GM23338 (cell line): ENCODE results near the gene LRRC3B. TPM values are rescaled to one million over a fixed set of nuclear protein-coding genes. Genes with fewer than 3 reads are reported as not detected.

Experiments
- ATAC-seq: fragments of 200-7000 bp; cut with Tn5 transposase; 3 replicates; pipeline ENCODE4 v1.9.1; 2020
- DNase-seq: peaks from one replicate; pipeline ENCODE4 v3.0.0-alpha.2; 2015; ENCODE audit warnings: low spot score
- H2AFZ ChIP-seq: fragments of 200-600 bp; sonication (generic); 2 replicates; pipeline ENCODE4 v1.8.0; 2016; ENCODE audit warnings: antibody characterized with exemption, mild to moderate bottlenecking, moderate library complexity
- H3F3A ChIP-seq: fragments of 200-600 bp; sonication (generic); replicated peaks from 2 replicates; pipeline ENCODE4 v1.8.0; 2017; ENCODE audit warnings: antibody characterized with exemption, mixed run types, low read depth
- H3K27ac ChIP-seq: fragments of 200-600 bp; sonication (generic); 2 replicates; pipeline ENCODE4 v1.6.1; 2016; ENCODE audit warnings: low read depth
- H3K27me3 ChIP-seq: fragments of 200-600 bp; sonication (generic); 2 replicates; pipeline ENCODE4 v1.8.0; 2016; ENCODE audit warnings: mild to moderate bottlenecking, mixed run types, moderate library complexity; ENCODE audit not compliant: insufficient read depth
- H3K36me3 ChIP-seq: fragments of 200-600 bp; sonication (generic); 2 replicates; pipeline ENCODE4 v1.8.0; 2016; ENCODE audit warnings: mild to moderate bottlenecking; ENCODE audit not compliant: insufficient read depth
- H3K4me1 ChIP-seq: fragments of 200-600 bp; sonication (generic); 2 replicates; pipeline ENCODE4 v1.8.0; 2016; ENCODE audit warnings: mild to moderate bottlenecking, moderate library complexity; ENCODE audit not compliant: insufficient read depth
- H3K4me2 ChIP-seq: fragments of 200-600 bp; sonication (generic); 2 replicates; pipeline ENCODE4 v1.7.1; 2017; ENCODE audit warnings: mixed run types
- H3K4me3 ChIP-seq: fragments of 200-600 bp; sonication (generic); 2 replicates; pipeline ENCODE4 v1.6.1; 2016; ENCODE audit warnings: mixed run types
- H3K79me2 ChIP-seq: fragments of 200-600 bp; sonication (generic); replicated peaks from 2 replicates; pipeline ENCODE4 v1.8.0; 2017; ENCODE audit warnings: mild to moderate bottlenecking; ENCODE audit not compliant: insufficient read depth
- H3K9me2 ChIP-seq: fragments of 200-600 bp; sonication (generic); 2 replicates; pipeline ENCODE4 v1.8.0; 2017; ENCODE audit not compliant: insufficient read depth
- H4K20me1 ChIP-seq: fragments of 200-600 bp; sonication (generic); replicated peaks from 2 replicates; pipeline ENCODE4 v1.8.0; 2017; ENCODE audit warnings: mild to moderate bottlenecking; ENCODE audit not compliant: insufficient read depth
- H3K27ac Mint-ChIP-seq: 2 replicates; pipeline ENCODE4 v1.8.0; 2020; ENCODE audit warnings: inconsistent platforms, mild to moderate bottlenecking, moderate library complexity, mixed read lengths
- H3K27me3 Mint-ChIP-seq: 3 replicates; pipeline ENCODE4 v1.8.0; 2022; ENCODE audit warnings: low read depth, mild to moderate bottlenecking, moderate library complexity, mixed read lengths, inconsistent platforms; ENCODE audit not compliant: insufficient read depth, poor library complexity
- H3K36me3 Mint-ChIP-seq: 3 replicates; pipeline ENCODE4 v1.8.0; 2021; ENCODE audit warnings: low read depth, mild to moderate bottlenecking, inconsistent platforms, moderate library complexity, mixed read lengths
- H3K4me1 Mint-ChIP-seq: 3 replicates; pipeline ENCODE4 v1.8.0; 2020; ENCODE audit warnings: mild to moderate bottlenecking, inconsistent platforms, mixed read lengths
- H3K4me3 Mint-ChIP-seq: 3 replicates; pipeline ENCODE4 v1.8.0; 2021; ENCODE audit warnings: moderate library complexity, mild to moderate bottlenecking, inconsistent platforms, mixed read lengths
- H3K9me3 Mint-ChIP-seq: 3 replicates; pipeline ENCODE4 v1.8.0; 2020; ENCODE audit warnings: moderate library complexity, mild to moderate bottlenecking, inconsistent platforms, mixed read lengths
- CREB1 ChIP-seq: fragments of 250-450 bp; sonication (Bioruptor Pico); IDR thresholded peaks from 2 replicates; pipeline ENCODE4 v1.5.0; 2020; ENCODE audit warnings: low read depth, mild to moderate bottlenecking, moderate library complexity
- EZH2 ChIP-seq: fragments of 200-600 bp; sonication (generic); IDR thresholded peaks from one replicate; pipeline ENCODE4 v1.8.0; 2017; ENCODE audit warnings: antibody characterized with exemption, mild to moderate bottlenecking, low read depth; ENCODE audit not compliant: unreplicated experiment
- EZH2phosphoT487 ChIP-seq: fragments of 200-600 bp; sonication (generic); IDR thresholded peaks from one replicate; pipeline ENCODE4 v1.8.1; 2018; ENCODE audit warnings: antibody characterized with exemption; ENCODE audit not compliant: unreplicated experiment
- JUNB ChIP-seq: IDR thresholded peaks from one replicate; pipeline ENCODE4 v1.6.1; 2016; ENCODE audit warnings: antibody characterized with exemption; ENCODE audit not compliant: unreplicated experiment
- NANOG ChIP-seq: IDR thresholded peaks from 2 replicates; pipeline ENCODE4 v1.6.1; 2016; ENCODE audit warnings: antibody characterized with exemption, borderline replicate concordance
- POLR2AphosphoS5 ChIP-seq: IDR thresholded peaks from 2 replicates; pipeline ENCODE4 v1.6.1; 2016; ENCODE audit warnings: antibody characterized with exemption, low read depth
- STAT1 ChIP-seq: IDR thresholded peaks from one replicate; pipeline ENCODE4 v1.6.1; 2016; ENCODE audit warnings: antibody characterized with exemption; ENCODE audit not compliant: unreplicated experiment
- ZNF114 ChIP-seq: fragments of 250-450 bp; sonication (Bioruptor Pico); IDR thresholded peaks from 2 replicates; pipeline ENCODE4 v1.5.0; 2020; ENCODE audit warnings: mild to moderate bottlenecking, moderate library complexity
- ZNF331 ChIP-seq: fragments of 250-450 bp; sonication (Bioruptor Pico); IDR thresholded peaks from 2 replicates; pipeline ENCODE4 v1.5.0; 2020; ENCODE audit warnings: low read depth, mild to moderate bottlenecking, moderate library complexity
- polyA plus RNA-seq: library from polyadenylated mRNA; unstranded; fragments of >200 nt; fragmentation: Nextera tagmentation; extraction: Ambion mirVana; gene quantifications from 2 replicates; pipeline ENCODE4 v1.2.1, GENCODE V29; 2016
- total RNA-seq: library from RNA; depleted of rRNA; stranded (reverse); fragments of >200 nt; shearing (Covaris generic); gene quantifications from 2 replicates; pipeline ENCODE4 v1.2.3, GENCODE V29; 2014
- TF ChIP-seq, protein P1 (sequence below): IDR thresholded peaks from one replicate; pipeline ENCODE4 v1.6.1; 2018; ENCODE audit warnings: antibody characterized with exemption; ENCODE audit not compliant: unreplicated experiment
- TF ChIP-seq, protein P2 (sequence below): fragments of 250-450 bp; sonication (Bioruptor Pico); IDR thresholded peaks from 2 replicates; pipeline ENCODE4 v1.5.0; 2020; ENCODE audit warnings: mild to moderate bottlenecking, moderate library complexity
- TF ChIP-seq, protein P3 (sequence below), 2 experiments: fragments of 200-600 bp in 1 of 2; sonication (generic) in 1 of 2; conservative IDR thresholded peaks; 2 replicates each; pipeline versions ENCODE4 v1.5.1 to v1.6.1; 2016 to 2017; ENCODE audit warnings: antibody characterized with exemption in 2 of 2, low read depth in 2 of 2, mild to moderate bottlenecking in 2 of 2, moderate library complexity in 1 of 2
- TF ChIP-seq, protein P4 (sequence below): IDR thresholded peaks from 2 replicates; pipeline ENCODE4 v1.6.1; 2016; ENCODE audit warnings: antibody characterized with exemption

The LRRC3B gene
- total and polyA plus RNA-seq, 2 experiments from 2014 or later: 7.1 to 13.2 TPM

DNA sequence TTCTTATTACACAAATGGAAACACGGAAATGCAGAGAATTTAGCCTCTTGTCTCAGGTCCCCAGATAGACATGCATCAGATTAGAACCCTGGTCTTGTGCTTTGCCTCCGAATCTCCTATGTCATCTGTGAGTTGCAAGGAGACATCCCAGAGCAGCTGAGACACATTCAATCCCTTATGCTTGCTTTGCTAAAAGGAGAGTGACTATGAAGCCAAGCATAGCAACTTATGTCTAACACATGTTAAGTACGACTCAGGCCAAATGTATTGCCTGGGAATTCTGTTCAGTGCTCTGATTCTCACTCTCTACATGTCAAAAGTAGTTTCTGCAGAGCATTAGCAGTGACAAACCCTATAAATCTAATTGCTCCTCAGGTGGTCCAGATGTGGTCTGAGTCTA lies 30.6 kb upstream of the LRRC3B start:
- Mint-ChIP-seq H3K4me1 (no peaks in the 10 kb centered on the region; the same call in 2 of the 3 replicates), H3K27ac (no peak overlapping the region), H3K4me3 (no peak overlapping the region), H3K36me3 (no peaks in the 10 kb centered on the region), H3K9me3 (no peaks in the 10 kb centered on the region), H3K27me3 (peaks cover 5% of the 10 kb centered on the region)
- Histone ChIP-seq H3K79me2 (no peaks in the 10 kb centered on the region), H3F3A (no peaks in the 10 kb centered on the region), H3K27ac (no peak overlapping the region), H3K36me3 (no peaks in the 10 kb centered on the region), H3K27me3 (no peaks in the 10 kb centered on the region), H3K4me2 (no peak overlapping the region), H3K4me3 (no peak overlapping the region), H4K20me1 (no peaks in the 10 kb centered on the region), H2AFZ (no peak overlapping the region), H3K4me1 (no peaks in the 10 kb centered on the region), H3K9me2 (peaks cover 6% of the 10 kb centered on the region; the same call in 1 of the 2 replicates)
- TF ChIP-seq STAT1 (no peak), EZH2 (no peak), EZH2phosphoT487 (no peak), ZNF331 (CRISPR knock-in tag) (no peak), JUNB (no peak), CREB1 (CRISPR knock-in tag) (no peak), POLR2AphosphoS5 (no peak), NANOG (no peak), ZNF114 (CRISPR knock-in tag) (no peak)
- TF ChIP-seq, protein P1, sequence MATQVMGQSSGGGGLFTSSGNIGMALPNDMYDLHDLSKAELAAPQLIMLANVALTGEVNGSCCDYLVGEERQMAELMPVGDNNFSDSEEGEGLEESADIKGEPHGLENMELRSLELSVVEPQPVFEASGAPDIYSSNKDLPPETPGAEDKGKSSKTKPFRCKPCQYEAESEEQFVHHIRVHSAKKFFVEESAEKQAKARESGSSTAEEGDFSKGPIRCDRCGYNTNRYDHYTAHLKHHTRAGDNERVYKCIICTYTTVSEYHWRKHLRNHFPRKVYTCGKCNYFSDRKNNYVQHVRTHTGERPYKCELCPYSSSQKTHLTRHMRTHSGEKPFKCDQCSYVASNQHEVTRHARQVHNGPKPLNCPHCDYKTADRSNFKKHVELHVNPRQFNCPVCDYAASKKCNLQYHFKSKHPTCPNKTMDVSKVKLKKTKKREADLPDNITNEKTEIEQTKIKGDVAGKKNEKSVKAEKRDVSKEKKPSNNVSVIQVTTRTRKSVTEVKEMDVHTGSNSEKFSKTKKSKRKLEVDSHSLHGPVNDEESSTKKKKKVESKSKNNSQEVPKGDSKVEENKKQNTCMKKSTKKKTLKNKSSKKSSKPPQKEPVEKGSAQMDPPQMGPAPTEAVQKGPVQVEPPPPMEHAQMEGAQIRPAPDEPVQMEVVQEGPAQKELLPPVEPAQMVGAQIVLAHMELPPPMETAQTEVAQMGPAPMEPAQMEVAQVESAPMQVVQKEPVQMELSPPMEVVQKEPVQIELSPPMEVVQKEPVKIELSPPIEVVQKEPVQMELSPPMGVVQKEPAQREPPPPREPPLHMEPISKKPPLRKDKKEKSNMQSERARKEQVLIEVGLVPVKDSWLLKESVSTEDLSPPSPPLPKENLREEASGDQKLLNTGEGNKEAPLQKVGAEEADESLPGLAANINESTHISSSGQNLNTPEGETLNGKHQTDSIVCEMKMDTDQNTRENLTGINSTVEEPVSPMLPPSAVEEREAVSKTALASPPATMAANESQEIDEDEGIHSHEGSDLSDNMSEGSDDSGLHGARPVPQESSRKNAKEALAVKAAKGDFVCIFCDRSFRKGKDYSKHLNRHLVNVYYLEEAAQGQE: no peak
- TF ChIP-seq, protein P2, sequence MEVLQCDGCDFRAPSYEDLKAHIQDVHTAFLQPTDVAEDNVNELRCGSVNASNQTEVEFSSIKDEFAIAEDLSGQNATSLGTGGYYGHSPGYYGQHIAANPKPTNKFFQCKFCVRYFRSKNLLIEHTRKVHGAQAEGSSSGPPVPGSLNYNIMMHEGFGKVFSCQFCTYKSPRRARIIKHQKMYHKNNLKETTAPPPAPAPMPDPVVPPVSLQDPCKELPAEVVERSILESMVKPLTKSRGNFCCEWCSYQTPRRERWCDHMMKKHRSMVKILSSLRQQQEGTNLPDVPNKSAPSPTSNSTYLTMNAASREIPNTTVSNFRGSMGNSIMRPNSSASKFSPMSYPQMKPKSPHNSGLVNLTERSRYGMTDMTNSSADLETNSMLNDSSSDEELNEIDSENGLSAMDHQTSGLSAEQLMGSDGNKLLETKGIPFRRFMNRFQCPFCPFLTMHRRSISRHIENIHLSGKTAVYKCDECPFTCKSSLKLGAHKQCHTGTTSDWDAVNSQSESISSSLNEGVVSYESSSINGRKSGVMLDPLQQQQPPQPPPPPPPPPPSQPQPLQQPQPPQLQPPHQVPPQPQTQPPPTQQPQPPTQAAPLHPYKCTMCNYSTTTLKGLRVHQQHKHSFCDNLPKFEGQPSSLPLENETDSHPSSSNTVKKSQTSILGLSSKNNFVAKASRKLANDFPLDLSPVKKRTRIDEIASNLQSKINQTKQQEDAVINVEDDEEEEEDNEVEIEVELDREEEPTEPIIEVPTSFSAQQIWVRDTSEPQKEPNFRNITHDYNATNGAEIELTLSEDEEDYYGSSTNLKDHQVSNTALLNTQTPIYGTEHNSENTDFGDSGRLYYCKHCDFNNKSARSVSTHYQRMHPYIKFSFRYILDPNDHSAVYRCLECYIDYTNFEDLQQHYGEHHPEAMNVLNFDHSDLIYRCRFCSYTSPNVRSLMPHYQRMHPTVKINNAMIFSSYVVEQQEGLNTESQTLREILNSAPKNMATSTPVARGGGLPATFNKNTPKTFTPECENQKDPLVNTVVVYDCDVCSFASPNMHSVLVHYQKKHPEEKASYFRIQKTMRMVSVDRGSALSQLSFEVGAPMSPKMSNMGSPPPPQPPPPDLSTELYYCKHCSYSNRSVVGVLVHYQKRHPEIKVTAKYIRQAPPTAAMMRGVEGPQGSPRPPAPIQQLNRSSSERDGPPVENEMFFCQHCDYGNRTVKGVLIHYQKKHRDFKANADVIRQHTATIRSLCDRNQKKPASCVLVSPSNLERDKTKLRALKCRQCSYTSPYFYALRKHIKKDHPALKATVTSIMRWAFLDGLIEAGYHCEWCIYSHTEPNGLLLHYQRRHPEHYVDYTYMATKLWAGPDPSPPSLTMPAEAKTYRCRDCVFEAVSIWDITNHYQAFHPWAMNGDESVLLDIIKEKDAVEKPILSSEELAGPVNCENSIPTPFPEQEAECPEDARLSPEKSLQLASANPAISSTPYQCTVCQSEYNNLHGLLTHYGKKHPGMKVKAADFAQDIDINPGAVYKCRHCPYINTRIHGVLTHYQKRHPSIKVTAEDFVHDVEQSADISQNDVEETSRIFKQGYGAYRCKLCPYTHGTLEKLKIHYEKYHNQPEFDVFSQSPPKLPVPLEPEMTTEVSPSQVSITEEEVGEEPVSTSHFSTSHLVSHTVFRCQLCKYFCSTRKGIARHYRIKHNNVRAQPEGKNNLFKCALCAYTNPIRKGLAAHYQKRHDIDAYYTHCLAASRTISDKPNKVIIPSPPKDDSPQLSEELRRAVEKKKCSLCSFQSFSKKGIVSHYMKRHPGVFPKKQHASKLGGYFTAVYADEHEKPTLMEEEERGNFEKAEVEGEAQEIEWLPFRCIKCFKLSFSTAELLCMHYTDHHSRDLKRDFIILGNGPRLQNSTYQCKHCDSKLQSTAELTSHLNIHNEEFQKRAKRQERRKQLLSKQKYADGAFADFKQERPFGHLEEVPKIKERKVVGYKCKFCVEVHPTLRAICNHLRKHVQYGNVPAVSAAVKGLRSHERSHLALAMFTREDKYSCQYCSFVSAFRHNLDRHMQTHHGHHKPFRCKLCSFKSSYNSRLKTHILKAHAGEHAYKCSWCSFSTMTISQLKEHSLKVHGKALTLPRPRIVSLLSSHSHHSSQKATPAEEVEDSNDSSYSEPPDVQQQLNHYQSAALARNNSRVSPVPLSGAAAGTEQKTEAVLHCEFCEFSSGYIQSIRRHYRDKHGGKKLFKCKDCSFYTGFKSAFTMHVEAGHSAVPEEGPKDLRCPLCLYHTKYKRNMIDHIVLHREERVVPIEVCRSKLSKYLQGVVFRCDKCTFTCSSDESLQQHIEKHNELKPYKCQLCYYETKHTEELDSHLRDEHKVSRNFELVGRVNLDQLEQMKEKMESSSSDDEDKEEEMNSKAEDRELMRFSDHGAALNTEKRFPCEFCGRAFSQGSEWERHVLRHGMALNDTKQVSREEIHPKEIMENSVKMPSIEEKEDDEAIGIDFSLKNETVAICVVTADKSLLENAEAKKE: no peak
- TF ChIP-seq, protein P3, sequence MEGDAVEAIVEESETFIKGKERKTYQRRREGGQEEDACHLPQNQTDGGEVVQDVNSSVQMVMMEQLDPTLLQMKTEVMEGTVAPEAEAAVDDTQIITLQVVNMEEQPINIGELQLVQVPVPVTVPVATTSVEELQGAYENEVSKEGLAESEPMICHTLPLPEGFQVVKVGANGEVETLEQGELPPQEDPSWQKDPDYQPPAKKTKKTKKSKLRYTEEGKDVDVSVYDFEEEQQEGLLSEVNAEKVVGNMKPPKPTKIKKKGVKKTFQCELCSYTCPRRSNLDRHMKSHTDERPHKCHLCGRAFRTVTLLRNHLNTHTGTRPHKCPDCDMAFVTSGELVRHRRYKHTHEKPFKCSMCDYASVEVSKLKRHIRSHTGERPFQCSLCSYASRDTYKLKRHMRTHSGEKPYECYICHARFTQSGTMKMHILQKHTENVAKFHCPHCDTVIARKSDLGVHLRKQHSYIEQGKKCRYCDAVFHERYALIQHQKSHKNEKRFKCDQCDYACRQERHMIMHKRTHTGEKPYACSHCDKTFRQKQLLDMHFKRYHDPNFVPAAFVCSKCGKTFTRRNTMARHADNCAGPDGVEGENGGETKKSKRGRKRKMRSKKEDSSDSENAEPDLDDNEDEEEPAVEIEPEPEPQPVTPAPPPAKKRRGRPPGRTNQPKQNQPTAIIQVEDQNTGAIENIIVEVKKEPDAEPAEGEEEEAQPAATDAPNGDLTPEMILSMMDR (conservative IDR thresholded peaks at IDR 0.05; ENCODE audit: low read depth in 2 of 2): no peak
- TF ChIP-seq, protein P4, sequence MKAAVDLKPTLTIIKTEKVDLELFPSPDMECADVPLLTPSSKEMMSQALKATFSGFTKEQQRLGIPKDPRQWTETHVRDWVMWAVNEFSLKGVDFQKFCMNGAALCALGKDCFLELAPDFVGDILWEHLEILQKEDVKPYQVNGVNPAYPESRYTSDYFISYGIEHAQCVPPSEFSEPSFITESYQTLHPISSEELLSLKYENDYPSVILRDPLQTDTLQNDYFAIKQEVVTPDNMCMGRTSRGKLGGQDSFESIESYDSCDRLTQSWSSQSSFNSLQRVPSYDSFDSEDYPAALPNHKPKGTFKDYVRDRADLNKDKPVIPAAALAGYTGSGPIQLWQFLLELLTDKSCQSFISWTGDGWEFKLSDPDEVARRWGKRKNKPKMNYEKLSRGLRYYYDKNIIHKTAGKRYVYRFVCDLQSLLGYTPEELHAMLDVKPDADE: no peak
- ATAC-seq: no peak
- no peak for DNase-seq
